ENCODE measurements around the gene CYP39A1. TPM values are rescaled to one million over a fixed set of nuclear protein-coding genes. Genes with fewer than 3 reads are reported as not detected.

CYP39A1 gene
- total and polyA plus RNA-seq, 10 of the 15 experiments (the other 5 are each of a cell fraction or from before 2014, with no cell fraction given): not detected

- peak; percentile 4 for DNase-seq (ENCODE audit: low read depth, low spot score)
- Histone ChIP-seq H3K36me3 (ENCODE audit: control insufficient read depth in 2 of 2, insufficient read depth in 2 of 2, low read length in 1 of 2) (no peaks in the 10 kb centered on the region), H2AFZ (ENCODE audit: control insufficient read depth, low read depth, low read length) (no peak overlapping the region), H3K79me2 (ENCODE audit: control insufficient read depth, insufficient read depth, low read length) (no peaks in the 10 kb centered on the region), H3K4me3 (no peak overlapping the region), H3K27me3 (replicated peaks in 1 of 2; ENCODE audit: control insufficient read depth in 2 of 2, insufficient read depth in 2 of 2, low read length in 1 of 2) (no peaks in the 10 kb centered on the region; a peak in 1 of 4 replicates), H3K27ac (ENCODE audit: control insufficient read depth, insufficient read depth) (no peak overlapping the region), H3K4me1 (ENCODE audit: control insufficient read depth, insufficient read depth, low read length) (no peaks in the 10 kb centered on the region), H3K9me3 (replicated peaks; ENCODE audit: control insufficient read depth, insufficient read depth, low read length) (no peaks in the 10 kb centered on the region), H3K9ac (ENCODE audit: control insufficient read depth, insufficient read depth, low read length) (no peak overlapping the region), H3K4me2 (ENCODE audit: control insufficient read depth, insufficient read depth) (no peak overlapping the region), H4K20me1 (ENCODE audit: control insufficient read depth, insufficient read depth) (no peaks in the 10 kb centered on the region)
- in situ Hi-C loops (cut with MboI) (no loop called here), intact Hi-C loops (cut with micrococcal nuclease; ENCODE audit: unreplicated experiment) (no loop called here)
- TF ChIP-seq HSF1 (IDR thresholded peaks at IDR 0.05; ENCODE audit: low read depth, low read length) (no peak), SPI1 (IDR thresholded peaks at IDR 0.05; ENCODE audit: borderline replicate concordance, insufficient read depth, low read depth, low read length) (0 out of 2 replicates have a peak, but pooled peaks have one; percentile 5)
- RAD21 ChIA-PET (ENCODE audit: unreplicated experiment): interaction anchor here (1.0 kb wide), 1 partner anchor 19 kb away, joined by 4 read pairs; no protein-coding TSS in a partner anchor
- POLR2A ChIA-PET: no interaction called here
- FAIRE-seq: no peak
- SMC1A ChIA-PET (ENCODE audit: uncharacterized antibody, unreplicated experiment): interaction anchor here (0.6 to 1.0 kb wide), 4 partner anchors 8 to 154 kb away, joined by 3 to 4 read pairs (median 3); no protein-coding TSS in a partner anchor
- 15% methylated on average over 3 of the region's 3 CpGs for WGBS (ENCODE audit: insufficient coverage, insufficient replicate concordance, low lambda C conversion rate, missing lambda C conversion rate)
- no TSS peak for BruUV-seq (replicated peaks)
- ATAC-seq: peak; percentile 77
- CTCF ChIA-PET: interaction anchor here (0.6 to 1.1 kb wide), 3 partner anchors 10 to 515 kb away, joined by 3 to 4 read pairs (median 4); no protein-coding TSS in a partner anchor
Observed at GRCh38 chr6:46605091-46605797, 47.4 kb downstream of the CYP39A1 start.

GRCh38 chr6:46598215-46598614 is 54.4 kb downstream of the CYP39A1 start:
- WGBS (ENCODE audit: insufficient coverage, insufficient replicate concordance, low lambda C conversion rate, missing lambda C conversion rate): 27% methylated on average over 3 of the region's 3 CpGs
- no peaks in the 10 kb centered on the region for H3K79me2 ChIP-seq (ENCODE audit: control insufficient read depth, insufficient read depth, low read length)
- no peak for DNase-seq (ENCODE audit: low read depth, low spot score)
- no TSS peak for BruUV-seq (replicated peaks)
- H3K9ac ChIP-seq (ENCODE audit: control insufficient read depth, insufficient read depth, low read length): no peak overlapping the region
- ChIA-PET SMC1A (ENCODE audit: uncharacterized antibody, unreplicated experiment) (no interaction called here), CTCF (no interaction called here), RAD21 (ENCODE audit: unreplicated experiment) (no interaction called here), POLR2A (no interaction called here)
- ATAC-seq: no peak
- in situ Hi-C loops (cut with MboI): no loop called here
- no peaks in the 10 kb centered on the region; a peak in 1 of 4 replicates for H3K27me3 ChIP-seq (replicated peaks in 1 of 2; ENCODE audit: control insufficient read depth in 2 of 2, insufficient read depth in 2 of 2, low read length in 1 of 2)
- no peak overlapping the region for H3K4me2 ChIP-seq (ENCODE audit: control insufficient read depth, insufficient read depth)
- H3K4me3 ChIP-seq: no peak overlapping the region
- FAIRE-seq: no peak
- intact Hi-C loops (cut with micrococcal nuclease; ENCODE audit: unreplicated experiment): no loop called here
- H3K4me1 ChIP-seq (ENCODE audit: control insufficient read depth, insufficient read depth, low read length): no peaks in the 10 kb centered on the region
- H4K20me1 ChIP-seq (ENCODE audit: control insufficient read depth, insufficient read depth): no peaks in the 10 kb centered on the region
- TF ChIP-seq MXI1 (IDR thresholded peaks at IDR 0.05; ENCODE audit: low read depth, low read length) (no peak), SIN3A (IDR thresholded peaks at IDR 0.05; ENCODE audit: low read depth, low read length) (no peak), ZBTB4 (CRISPR knock-in tag; IDR thresholded peaks at IDR 0.05) (no peak), NR2F1 (conservative IDR thresholded peaks at IDR 0.05) (no peak), NRF1 (conservative IDR thresholded peaks at IDR 0.05; ENCODE audit: low read depth, low read length) (no peak), ZBTB33 (IDR thresholded peaks at IDR 0.05) (no peak)
- no peak overlapping the region for H3K27ac ChIP-seq (ENCODE audit: control insufficient read depth, insufficient read depth)
- H3K9me3 ChIP-seq (replicated peaks; ENCODE audit: control insufficient read depth, insufficient read depth, low read length): no peaks in the 10 kb centered on the region
- H3K36me3 ChIP-seq (ENCODE audit: control insufficient read depth in 2 of 2, insufficient read depth in 2 of 2, low read length in 1 of 2): no peaks in the 10 kb centered on the region
- no peak overlapping the region for H2AFZ ChIP-seq (ENCODE audit: control insufficient read depth, low read depth, low read length)

Measured in GM12878 (cell line).